Endothelial cell (in vitro differentiated cells): ENCODE measurements around the gene INSRR. TPM values are rescaled to one million over a fixed set of nuclear protein-coding genes. Genes with fewer than 3 reads are reported as not detected.
A peak's percentile ranks its signal among the peaks of the same experiment; 100 is the strongest.

Experiments
- DNase-seq: peaks from one replicate; pipeline ENCODE4 v3.0.0; 2021; ENCODE audit warnings: low spot score
- H3K27ac Mint-ChIP-seq: one replicate; pipeline ENCODE4 v1.8.0; 2021; ENCODE audit warnings: mixed read lengths, inconsistent platforms; ENCODE audit not compliant: unreplicated experiment
- H3K27me3 Mint-ChIP-seq: one replicate; pipeline ENCODE4 v1.8.0; 2021; ENCODE audit warnings: mild to moderate bottlenecking, moderate library complexity, mixed read lengths, inconsistent platforms; ENCODE audit not compliant: unreplicated experiment
- H3K36me3 Mint-ChIP-seq: one replicate; pipeline ENCODE4 v1.8.0; 2021; ENCODE audit warnings: mild to moderate bottlenecking, low read depth, mixed read lengths, inconsistent platforms; ENCODE audit not compliant: unreplicated experiment
- H3K4me1 Mint-ChIP-seq: one replicate; pipeline ENCODE4 v1.8.0; 2021; ENCODE audit warnings: mild to moderate bottlenecking, mixed read lengths, inconsistent platforms; ENCODE audit not compliant: unreplicated experiment
- H3K4me3 Mint-ChIP-seq: one replicate; pipeline ENCODE4 v1.8.0; 2021; ENCODE audit warnings: mild to moderate bottlenecking, mixed read lengths, inconsistent platforms; ENCODE audit not compliant: unreplicated experiment
- H3K9me3 Mint-ChIP-seq: one replicate; pipeline ENCODE4 v1.8.0; 2021; ENCODE audit warnings: mixed read lengths, inconsistent platforms; ENCODE audit not compliant: unreplicated experiment
- total RNA-seq: library from RNA; stranded (reverse); fragmentation: NEBNext Ultra II Directional; extraction: Animal tissue kit (Norgen Biotek cat#: 25700); gene quantifications from one replicate; pipeline ENCODE4 v1.2.1, GENCODE V29; 2021; ENCODE audit not compliant: unreplicated experiment
- TF ChIP-seq, protein P1 (sequence below): fragments of 200-600 bp; sonication (generic); IDR thresholded peaks from one replicate; pipeline ENCODE4 v1.5.0; 2021; ENCODE audit warnings: antibody characterized with exemption; ENCODE audit not compliant: unreplicated experiment

INSRR gene
- total RNA-seq, 1 donor from 2014 or later = not detected

DNA sequence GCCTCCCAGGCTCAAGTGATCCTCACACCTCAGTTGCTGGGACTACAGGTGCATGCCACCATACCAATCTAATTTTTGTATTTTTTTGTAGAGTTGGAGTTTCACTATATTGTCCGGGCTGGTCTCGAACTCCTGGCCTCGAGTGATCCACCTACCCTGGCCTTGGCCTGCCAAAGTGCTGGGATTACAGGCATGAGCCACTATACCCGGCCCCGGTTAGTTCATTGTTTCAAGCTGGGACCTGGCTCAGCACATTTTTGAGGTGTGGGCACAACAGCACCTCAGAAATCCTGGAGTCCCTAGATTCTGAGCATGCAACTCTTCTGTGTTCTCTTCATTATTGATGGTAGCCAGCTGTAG is 63.6 kb downstream of the INSRR start:
- Mint-ChIP-seq H3K36me3 (peaks cover 36% of the 10 kb centered on the region), H3K27ac (no peak overlapping the region), H3K27me3 (no peaks in the 10 kb centered on the region), H3K9me3 (no peaks in the 10 kb centered on the region), H3K4me1 (peaks cover 16% of the 10 kb centered on the region), H3K4me3 (peak overlapping the region; percentile 77)
- TF ChIP-seq, protein P1, sequence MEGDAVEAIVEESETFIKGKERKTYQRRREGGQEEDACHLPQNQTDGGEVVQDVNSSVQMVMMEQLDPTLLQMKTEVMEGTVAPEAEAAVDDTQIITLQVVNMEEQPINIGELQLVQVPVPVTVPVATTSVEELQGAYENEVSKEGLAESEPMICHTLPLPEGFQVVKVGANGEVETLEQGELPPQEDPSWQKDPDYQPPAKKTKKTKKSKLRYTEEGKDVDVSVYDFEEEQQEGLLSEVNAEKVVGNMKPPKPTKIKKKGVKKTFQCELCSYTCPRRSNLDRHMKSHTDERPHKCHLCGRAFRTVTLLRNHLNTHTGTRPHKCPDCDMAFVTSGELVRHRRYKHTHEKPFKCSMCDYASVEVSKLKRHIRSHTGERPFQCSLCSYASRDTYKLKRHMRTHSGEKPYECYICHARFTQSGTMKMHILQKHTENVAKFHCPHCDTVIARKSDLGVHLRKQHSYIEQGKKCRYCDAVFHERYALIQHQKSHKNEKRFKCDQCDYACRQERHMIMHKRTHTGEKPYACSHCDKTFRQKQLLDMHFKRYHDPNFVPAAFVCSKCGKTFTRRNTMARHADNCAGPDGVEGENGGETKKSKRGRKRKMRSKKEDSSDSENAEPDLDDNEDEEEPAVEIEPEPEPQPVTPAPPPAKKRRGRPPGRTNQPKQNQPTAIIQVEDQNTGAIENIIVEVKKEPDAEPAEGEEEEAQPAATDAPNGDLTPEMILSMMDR = no peak
- DNase-seq = no peak

DNA sequence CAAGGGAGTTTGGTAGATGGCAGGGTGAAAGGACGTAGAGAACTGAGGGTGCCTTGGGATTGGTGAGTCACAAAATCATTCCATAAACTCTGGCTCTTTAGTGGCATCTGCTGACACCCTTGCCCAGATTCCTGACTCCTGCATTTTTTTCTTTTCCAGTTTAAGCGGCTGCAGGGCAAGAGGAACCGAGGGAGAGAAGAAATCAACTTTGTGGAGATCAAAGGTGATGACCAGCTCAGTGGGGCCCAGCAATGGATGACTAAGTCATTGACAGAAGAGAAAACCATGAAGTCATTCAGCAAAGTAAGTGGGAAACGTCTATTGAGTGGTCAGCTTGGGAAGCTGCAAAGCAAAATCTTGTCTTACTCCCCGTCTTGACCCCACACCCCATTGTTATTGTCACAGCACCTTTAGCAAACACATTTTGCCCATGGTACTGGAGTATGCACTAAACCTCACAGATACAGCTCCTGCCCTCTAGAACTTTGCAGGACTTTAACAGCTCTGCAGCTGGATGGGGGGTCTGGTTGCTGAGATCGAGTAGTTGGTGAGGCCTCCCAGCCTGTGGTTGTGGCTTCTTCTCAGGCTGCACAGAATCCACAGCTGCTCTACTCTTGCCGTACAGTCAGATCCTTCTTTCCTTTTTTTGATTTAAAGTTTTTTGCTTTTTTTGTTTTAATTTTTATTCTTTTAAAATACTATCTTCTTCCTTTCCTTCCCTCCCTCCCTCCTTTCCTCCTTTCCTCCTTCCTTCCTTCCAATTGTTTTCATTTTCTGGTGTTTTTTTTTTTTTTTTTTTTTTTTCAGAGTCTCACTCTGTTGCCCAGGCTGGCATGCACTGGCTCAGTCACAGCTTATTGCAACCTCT is 64.2 kb downstream of the INSRR start:
- Mint-ChIP-seq H3K27me3 (no peaks in the 10 kb centered on the region), H3K4me3 (no peak overlapping the region), H3K27ac (no peak overlapping the region), H3K9me3 (no peaks in the 10 kb centered on the region), H3K4me1 (peaks cover 19% of the 10 kb centered on the region), H3K36me3 (peaks cover 39% of the 10 kb centered on the region)
- no peak for DNase-seq
- TF ChIP-seq, protein P1 = no peak

Other genes with a start within 250 kb of the INSRR start
- gene HAPLN2, start 239.7 kb downstream of the INSRR start, total RNA-seq = 1.3 TPM
- 0.46 TPM for gene BCAN, start 217.0 kb downstream of the INSRR start, total RNA-seq
- 111 TPM for gene NES, start 181.7 kb downstream of the INSRR start, total RNA-seq
- gene CRABP2, start 153.5 kb downstream of the INSRR start, total RNA-seq = 9.5 TPM
- 19.3 TPM for gene METTL25B, start 130.6 kb downstream of the INSRR start, total RNA-seq
- 33.4 TPM for gene ISG20L2, start 130.4 kb downstream of the INSRR start, total RNA-seq
- 26.7 TPM for gene MRPL24, start 118.0 kb downstream of the INSRR start, total RNA-seq
- 175 TPM for gene HDGF, start 107.4 kb downstream of the INSRR start, total RNA-seq
- 91.9 TPM for gene PRCC, start 91.6 kb downstream of the INSRR start, total RNA-seq
- gene SH2D2A, start 42.3 kb downstream of the INSRR start, total RNA-seq = not detected
- 0.23 TPM for gene NTRK1, start 1.7 kb upstream of the INSRR start, total RNA-seq
- gene PEAR1, start 34.6 kb upstream of the INSRR start, total RNA-seq = 50.7 TPM
- 0.95 TPM for gene LRRC71, start 61.5 kb upstream of the INSRR start, total RNA-seq
- 48.4 TPM for gene ARHGEF11, start 186.6 kb upstream of the INSRR start, total RNA-seq
- gene ETV3L, start 240.7 kb upstream of the INSRR start, total RNA-seq = not detected